Glomerular visceral epithelial cell (primary cell): ENCODE data around the gene PHLDA2.

Source experiments
- DNase-seq: peaks from one replicate; pipeline ENCODE4 v3.0.0-alpha.2; 2016; ENCODE audit errors: extremely low spot score

Gene PHLDA2

DNA sequence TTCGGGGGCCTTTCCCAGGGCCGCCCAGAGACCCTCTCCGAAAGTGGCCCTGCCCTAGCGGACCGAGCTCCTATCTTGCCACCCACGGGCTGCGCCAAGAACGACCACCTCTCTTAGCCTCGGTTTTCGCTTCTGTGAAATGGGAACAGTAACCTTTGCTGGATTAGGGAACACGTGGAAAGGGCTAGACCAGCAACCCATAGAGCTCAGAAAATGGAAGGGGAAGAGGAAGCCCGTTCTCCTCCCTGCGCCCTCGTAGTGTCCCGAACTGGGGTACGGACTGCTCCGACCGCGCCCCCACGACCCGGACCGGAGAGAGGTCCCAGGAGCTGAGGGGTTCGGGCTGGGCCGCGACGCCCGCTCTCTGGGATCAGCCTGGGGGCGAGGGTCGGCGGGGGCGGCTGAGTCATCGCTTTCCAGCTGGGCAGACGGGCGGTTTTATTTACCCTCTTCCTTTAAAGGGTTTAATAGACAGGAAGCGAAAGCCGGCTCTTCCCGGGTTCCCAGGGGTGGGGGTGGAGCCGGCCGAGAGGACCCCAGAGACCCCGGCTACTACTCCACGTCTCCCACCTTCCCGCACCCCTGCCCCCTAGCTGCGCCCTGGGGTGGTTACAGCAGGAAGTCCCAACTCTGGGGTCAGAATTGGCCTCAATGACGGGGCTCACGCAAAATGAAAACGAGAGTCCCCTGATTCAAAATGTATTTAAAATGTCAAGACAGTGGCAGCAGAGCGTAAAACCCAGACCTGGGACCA lies 907 bp upstream of the PHLDA2 start:
- DNase-seq = peak; percentile 60

- peak; percentile 75 for DNase-seq
Measured at GRCh38 chr11:2929531-2929949, 320 bp upstream of the PHLDA2 start.

DNA sequence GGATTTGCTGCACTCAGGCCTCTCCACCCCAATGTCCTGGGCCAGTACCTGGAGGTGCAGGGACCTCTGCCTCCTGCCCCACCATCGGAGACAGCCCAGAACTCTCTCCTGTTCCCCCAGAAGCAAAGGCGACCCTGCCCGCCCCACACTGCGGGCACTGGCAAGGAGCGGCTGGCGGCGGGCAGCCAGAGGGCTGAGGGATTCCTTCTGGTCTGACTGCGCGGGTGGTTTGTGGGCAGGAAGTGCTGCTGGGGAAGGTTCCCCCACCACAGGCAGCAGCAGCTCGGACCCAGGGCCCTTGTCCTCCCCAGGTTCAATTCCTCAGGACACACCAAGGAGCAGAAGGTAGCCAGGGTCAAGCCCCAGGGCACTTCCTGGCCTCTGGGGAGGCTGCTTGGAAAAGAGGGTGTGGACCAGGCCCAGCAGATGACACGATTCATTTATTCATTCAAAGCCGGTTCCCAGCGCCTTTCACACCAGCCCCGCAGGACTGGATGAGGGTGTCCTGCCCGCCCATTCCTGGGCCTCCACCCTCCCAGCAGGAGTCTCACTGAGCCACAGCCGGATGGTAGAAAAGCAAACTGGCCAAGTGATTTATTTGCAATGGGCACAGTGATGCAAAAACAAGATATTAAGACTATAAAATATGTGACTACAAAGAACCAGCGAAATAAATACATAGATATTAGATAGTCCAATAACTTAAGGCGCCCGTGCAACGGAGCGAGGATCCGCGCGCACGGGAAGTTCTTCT lies 1.2 kb downstream of the PHLDA2 start:
- peak; percentile 39 for DNase-seq

DNA sequence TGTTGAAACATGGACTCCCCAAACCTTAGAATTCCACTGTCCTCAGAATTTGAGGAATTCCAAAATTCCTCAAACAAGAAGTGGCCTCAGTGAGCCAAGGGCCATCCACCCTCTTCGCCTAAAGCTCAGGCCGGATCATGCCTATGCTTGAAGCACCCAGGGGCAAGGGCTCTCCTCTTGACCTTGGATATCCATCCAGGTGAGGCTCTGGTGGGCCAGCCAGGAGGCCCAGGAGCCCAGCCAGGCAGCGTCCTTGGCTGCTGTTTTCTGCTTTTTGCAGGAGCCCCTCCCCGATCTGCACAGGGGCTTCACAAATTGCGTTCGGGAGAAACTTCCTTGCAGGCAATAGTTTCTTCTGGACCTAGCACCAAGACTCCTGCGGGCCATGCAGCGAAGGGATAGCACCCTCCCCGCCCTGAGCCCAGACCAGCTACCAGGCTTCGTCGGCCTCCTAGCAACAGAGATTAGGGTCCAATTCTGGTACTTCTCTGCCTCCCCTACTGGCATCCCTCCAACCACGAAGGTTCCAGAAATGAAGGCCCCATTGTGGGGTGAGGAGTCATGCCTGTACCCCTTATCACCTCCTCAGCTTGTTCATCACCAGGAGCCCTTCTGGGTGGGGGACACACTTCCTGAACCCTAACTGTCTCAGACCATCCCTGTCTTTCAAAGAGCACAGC lies 2.0 kb downstream of the PHLDA2 start:
- DNase-seq = no peak

GRCh38 chr11:2926611-2927051 lies 2.6 kb downstream of the PHLDA2 start:
- DNase-seq = no peak

DNA sequence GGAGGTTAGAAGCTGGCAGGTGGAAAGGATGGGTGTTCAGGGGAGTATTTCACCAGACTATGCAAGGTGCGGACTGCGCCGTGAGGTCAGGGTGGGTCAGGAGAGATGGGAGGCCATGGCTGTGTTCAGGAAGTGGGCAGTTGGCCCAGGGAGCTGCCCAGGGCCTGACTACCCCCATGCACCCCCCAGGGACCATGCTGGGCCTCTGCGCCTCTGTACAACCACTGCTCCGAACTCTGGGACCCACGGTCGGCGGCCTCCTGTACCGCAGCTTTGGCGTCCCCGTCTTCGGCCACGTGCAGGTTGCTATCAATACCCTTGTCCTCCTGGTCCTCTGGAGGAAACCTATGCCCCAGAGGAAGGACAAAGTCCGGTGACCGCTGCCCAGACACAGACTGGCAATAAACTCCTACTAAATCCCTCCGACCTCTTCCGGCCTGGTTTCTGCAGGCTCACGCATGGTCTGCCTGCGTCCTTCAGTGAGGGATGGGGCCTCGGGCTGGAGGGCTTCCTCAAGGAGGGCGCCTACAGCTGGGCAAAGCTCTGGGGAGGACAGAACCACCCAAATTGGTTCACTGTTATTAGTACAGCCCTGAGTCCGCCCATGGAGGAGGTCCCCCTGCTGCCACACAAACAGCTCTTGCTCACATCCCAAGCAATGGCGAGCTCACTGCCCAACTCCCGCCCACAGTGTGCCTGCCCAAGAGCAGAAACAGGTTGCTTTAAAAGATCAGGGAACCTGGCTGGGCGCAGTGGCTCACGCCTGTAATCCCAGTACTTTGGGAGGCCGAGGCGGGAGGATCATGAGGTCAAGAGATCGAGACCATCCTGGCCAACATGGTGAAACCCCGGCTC lies 4.2 kb downstream of the PHLDA2 start:
- no peak for DNase-seq

DNA sequence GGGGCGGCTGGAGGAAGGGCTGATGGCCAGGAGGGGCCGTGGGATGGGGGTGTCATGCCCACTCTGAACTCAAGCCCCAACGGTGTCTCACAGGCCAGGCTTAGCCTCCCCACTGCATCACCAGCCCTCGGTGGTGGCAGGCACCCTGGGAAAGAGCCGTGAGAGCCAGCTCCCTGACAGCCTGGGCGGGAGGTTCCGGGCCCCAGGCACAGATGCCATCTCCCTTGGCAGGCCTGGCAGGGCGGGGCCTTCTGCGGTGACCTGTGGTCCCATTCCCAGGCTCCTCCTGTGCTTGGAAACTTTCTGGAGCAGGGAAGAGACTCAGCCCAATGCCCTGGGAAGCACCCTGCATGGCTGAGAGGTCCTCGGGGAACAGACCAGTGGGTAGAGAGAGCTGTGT lies 4.8 kb downstream of the PHLDA2 start:
- no peak for DNase-seq

DNA sequence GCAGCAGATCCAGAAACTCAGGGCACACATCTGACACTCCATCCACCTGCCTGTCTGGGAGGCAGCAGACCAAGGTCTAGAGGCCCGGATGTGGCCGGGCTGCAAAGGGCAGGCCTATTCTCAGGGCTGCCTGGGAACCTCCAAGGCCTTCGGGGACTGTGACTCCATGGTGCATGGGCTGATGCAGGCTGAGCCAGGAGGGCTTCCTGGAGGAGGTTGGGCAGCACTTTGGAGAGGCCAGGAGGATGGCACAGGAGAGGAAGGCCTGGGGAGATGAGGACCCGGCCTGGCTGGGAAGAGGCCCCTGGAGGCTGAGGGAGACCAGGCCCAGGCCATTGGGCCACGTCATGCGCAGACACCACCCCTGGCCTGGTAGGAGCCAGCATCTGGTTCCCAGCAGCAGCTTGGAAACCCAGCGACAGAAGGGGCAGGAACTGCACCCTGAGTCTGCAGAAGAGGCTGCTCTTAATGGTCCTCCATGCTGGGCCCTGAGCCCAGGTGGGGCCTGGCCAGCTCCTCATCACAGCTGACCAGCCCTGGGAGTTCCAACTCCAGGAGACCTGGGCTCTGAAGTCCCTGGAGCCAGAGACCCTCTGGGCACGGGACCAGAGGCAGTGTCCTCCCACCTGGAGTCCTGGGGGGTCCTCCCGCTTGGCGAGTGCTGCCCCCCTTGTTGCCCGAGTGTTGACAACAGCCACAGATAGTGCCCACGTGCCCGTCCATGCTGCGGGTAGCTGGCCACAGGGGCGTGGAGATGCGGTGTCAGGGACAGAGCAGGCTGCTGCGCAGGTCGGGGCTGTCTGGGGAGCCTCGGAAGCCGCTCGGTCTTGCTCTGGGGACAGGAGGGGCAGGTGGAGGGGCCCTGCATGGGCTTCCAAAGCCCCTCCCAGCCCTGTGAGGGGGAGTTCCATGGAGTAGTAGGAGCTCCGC lies 5.5 kb downstream of the PHLDA2 start:
- no peak for DNase-seq

DNA sequence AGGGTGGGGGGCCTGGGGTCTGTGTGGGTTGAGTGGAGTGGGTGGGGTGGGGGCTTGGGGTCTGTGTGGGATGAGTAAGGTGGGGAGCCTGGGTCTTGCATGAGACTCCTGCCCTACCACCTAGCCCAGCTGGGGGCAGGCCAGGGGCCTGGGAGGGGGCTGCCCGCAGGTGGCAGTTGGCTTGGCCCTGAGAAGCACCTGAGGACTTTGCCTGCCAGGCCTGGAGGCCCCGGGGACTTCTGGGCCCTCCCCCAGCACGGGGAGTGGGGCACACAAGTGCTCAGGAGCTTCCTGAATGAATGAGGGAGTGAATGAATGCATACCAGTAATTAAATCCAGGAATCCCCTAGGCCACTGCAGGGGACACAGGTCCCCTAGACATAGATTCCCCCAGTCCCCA lies 6.6 kb downstream of the PHLDA2 start:
- DNase-seq = no peak

GRCh38 chr11:2921742-2922493 lies 7.3 kb downstream of the PHLDA2 start:
- DNase-seq = no peak

- no peak for DNase-seq
Measured at GRCh38 chr11:2921261-2921660, 8.0 kb downstream of the PHLDA2 start.

- DNase-seq = no peak
Measured at GRCh38 chr11:2920343-2920742, 8.9 kb downstream of the PHLDA2 start.

DNA sequence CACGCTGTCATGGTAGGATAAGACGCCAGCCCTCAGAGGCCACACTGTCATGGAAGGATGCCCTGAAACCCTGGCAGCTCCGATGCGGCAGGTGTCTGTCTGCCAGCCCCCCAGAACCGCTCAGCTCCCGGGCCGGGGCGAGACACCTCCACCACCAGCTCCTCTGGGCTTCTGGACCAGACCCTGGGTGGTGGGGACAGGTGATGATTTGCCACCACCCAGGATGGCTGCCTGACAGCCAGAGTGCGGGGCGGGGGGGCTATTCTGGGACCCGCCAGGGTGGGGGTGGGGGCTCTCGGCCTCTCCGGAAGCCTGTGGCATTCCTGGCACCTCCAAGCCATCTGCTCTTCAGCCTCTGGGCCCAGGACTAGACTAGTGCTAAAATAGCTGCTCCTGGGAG lies 9.4 kb downstream of the PHLDA2 start:
- DNase-seq = no peak

GRCh38 chr11:2919188-2919587 lies 10.0 kb downstream of the PHLDA2 start:
- no peak for DNase-seq

- no peak for DNase-seq
Measured at GRCh38 chr11:2917842-2918490, 11.3 kb downstream of the PHLDA2 start.

DNA sequence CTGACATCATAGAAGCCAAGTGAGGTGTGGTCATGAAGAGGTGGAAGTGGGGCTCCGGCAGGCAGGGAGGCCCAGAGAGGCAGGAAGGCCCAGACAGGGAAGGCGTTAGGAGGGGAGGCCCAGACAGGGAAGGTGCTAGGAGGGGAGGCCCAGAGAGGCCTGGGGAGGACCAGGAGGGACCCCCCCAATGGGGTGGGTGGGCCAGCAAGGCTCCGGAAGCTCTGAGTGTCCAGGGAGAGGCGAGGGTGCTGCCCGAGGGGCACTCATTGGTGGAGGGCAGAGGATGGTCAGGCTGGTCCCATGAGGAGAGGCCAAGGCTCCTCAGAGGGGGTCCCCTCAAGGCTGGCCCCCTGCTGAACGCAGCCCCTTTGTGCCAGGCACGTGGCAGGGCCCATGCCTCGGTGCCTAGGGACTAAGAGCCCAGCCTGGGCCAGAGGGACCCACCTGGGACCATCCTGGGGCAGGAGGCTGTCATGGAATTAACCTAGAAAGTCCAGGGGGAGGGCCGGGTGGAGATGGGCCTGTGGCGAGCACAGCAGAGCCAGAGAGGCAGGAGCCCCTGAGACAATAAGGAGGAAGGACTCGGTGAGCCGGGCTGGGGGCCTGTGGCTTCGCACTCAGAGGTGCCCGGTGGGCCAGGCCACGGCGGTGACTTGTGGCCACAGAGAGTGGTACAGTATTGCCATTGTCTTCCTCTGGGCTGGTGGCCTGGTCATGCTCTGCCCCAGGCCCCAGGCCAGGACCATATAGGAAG lies 12.2 kb downstream of the PHLDA2 start:
- no peak for DNase-seq

DNA sequence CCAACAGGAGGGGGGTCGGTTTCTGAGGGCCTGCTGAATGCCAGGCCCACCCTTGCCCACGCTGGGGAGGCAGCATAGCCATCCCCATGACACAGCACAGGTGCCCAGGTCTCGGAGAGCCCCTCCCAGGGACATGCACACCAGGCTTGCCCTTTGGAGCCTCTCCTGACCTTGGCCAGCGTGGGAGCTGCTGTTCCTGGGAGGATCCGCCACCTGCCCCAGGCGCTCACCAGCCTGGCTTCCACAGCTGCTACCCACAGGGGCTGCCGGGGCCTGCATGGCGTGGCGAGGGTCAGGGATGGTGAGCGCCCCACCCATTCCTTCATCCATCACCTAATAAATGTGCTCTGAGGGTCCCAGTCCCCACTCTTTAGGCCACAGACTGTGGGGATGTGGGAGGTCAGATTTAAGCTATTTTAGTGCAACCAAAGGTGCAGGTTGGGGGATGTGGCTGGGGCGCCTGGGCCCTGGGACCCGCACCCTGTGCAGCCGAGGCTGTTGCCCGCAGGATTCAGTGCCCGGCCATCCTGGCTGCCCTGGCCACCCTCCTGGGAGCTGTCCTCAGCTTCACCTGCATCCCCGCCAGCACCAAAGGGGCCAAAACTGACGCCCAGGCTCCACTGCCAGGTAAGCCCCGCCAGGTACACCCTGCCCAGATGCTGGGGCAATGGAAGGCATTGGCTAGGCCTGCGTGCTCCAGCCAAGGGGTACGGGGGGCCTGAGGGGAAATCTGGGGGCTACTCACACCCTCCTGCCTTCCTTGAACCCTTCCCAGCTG lies 12.9 kb downstream of the PHLDA2 start:
- DNase-seq = no peak

DNA sequence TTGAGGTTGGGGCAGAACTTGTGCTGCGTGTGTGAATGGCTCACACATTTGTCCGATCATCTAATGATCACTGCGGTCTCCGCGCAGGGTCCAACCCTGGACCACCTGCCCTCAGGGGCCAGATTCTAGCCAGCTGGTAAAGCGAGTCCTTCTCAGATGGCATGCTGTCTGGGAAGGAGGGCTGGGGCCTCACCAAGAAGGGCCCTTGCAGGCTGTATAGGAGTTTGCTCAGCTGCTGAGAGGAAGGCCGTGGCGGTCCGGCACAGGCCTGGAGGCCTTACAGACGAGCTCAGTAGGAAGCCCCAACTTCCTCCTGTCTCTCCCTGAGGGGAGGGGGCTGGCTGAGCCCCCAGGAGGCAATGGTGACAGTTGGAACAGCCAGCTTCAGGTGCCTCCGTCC lies 13.7 kb downstream of the PHLDA2 start:
- DNase-seq = no peak
